Measurements from ENCODE around the gene TNNC2.

The TNNC2 gene

GRCh38 chr20:45781391-45781931, 45.7 kb downstream of the TNNC2 start:
- peak; percentile 68 for DNase-seq (ENCODE audit: low read depth)

GRCh38 chr20:45780159-45780558, 47.0 kb downstream of the TNNC2 start:
- no peak for DNase-seq (ENCODE audit: low read depth)

- peak; percentile 98 for DNase-seq (ENCODE audit: low read depth)
These were observed 47.8 kb downstream of the TNNC2 start for GRCh38 chr20:45779011-45779915.

- DNase-seq (ENCODE audit: low read depth), result no peak
These were observed 50.2 kb downstream of the TNNC2 start for GRCh38 chr20:45776931-45777330.

GRCh38 chr20:45775411-45775810, 51.7 kb downstream of the TNNC2 start:
- DNase-seq (ENCODE audit: low read depth), result no peak

DNA sequence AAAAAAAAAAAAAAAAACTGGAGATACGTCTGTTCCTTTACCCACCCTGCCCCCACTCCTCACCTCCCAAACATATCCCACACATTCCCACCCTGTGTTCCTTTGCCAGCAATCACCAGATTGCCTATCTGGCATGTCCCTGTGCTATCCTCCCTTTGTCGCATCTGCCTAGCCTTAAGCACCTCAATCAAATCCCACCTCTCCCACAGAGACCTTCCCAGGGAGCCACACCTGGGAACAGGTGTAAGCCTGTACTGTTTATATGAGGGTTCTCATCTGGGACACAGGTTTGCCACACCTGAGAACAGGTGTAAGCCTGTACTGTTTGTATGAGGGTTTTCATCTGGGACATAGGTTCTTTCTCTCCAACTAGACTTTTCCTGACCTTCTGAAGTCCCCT, 52.2 kb downstream of the TNNC2 start:
- DNase-seq (ENCODE audit: low read depth), result no peak
